GM20431 (cell line): ENCODE results near the gene PRKAB2.
"Not testable (repeated sequence)": the region's sequence is repeated elsewhere in the genome, so short reads cannot be mapped to it uniquely, and the experiment has no call there.

ENCODE experiments used
- in situ Hi-C: fragments of 300-500 bp; cut with MseI, MboI; formaldehyde crosslinking; loops from one replicate; pipeline ENCODE4 v1.15.0; 2020; ENCODE audit warnings: low sequenced_read_pairs; ENCODE audit not compliant: unreplicated experiment

PRKAB2 gene

GRCh38 chr1:147111381-147112130 lies 60.7 kb downstream of the PRKAB2 start:
- in situ Hi-C loops: no loop called here

DNA sequence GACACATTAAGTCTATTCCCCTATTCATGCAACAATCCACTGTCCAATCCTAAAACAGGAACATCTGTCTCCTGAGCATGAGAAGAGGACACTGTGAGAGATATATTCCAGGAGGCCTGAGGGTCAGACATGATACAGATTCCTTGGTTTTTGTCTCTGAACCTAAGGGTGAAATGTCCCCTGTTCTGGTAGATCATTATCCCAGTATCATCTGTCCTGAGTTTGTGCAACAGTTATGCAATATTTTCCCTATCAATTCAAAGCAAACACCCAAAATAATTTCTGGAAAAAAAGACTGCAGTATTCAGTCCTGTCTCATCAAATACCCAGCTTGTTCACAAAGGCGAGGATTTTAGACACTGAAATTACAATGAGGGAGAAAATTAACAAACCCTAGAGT lies 61.4 kb downstream of the PRKAB2 start:
- in situ Hi-C loops: no loop called here

GRCh38 chr1:147110434-147110833 lies 61.8 kb downstream of the PRKAB2 start:
- in situ Hi-C loops: no loop called here

DNA sequence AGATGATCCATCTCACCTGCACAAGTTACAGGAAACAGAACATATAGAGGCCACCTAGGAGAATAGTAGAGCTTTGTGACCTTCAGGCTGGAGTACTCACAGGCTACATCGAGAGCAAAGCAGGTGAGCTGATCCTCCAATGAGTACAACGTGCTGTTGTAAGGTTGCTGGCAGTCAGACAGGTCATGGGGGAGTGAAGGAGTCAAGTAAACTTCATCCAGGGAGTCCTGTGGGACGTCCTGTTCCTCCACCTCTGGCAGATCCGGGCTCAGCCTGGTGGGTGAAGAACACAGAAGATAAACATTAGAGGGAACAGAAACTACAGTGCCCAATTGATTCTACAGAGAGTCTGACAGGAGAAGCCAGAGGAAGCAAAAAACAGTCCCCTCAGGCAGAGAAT lies 62.5 kb downstream of the PRKAB2 start:
- in situ Hi-C loops: no loop called here

DNA sequence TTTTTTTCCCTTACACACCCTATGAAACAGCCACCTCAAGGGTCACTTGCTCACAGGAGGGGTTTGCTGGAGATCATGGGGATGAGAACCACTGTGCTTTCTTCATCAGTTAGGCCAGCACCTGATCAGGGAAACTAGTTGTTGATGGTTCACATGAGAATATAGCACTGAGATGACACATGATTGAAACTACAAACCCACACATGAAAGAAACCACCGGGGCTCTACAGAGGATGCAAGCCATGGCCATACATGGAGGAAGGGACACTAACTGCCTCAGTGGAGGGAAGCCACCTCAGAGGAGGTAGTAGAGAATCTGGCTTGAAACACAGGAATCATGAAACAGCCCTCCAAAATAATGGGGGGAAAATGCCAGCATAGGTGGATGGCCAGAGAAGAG lies 63.2 kb downstream of the PRKAB2 start:
- in situ Hi-C loops: no loop called here

GRCh38 chr1:147106407-147106881 lies 65.8 kb downstream of the PRKAB2 start:
- in situ Hi-C loops: not testable (repeated sequence)

DNA sequence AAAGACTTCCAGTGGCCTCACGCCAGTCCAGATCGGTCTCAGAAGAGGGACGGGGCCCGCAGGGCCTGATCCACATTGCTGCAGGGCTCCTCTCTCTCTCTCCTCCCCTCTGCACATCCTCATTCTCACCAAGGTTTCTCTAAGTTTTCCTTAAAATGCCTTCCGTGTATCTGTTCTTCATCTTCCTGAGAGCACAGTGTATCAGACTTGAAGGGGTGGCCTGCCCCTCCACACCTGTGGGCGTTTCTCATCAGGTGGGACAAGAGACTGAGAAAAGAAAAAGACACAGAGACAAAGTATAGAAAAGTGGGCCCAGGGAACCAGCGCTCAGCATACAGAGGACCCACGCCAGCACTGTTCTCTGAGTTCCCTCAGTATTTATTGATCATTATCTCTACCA lies 66.4 kb downstream of the PRKAB2 start:
- in situ Hi-C loops: no loop called here
